Panc1 (cell line): ENCODE data around the gene KCND3. TPM values are rescaled to one million over a fixed set of nuclear protein-coding genes. Genes with fewer than 3 reads are reported as not detected.

Experiments
- ATAC-seq: fragments of 200-7000 bp; cut with Tn5 transposase; 2 replicates; pipeline ENCODE4 v1.9.1; 2020; ENCODE audit warnings: mild to moderate bottlenecking, moderate library complexity
- BruUV-seq: library from RNA; stranded (reverse); fragments of 400-500 nt; replicated peaks from 2 replicates; lab custom pipeline; 2021; lab: Mats Ljungman, UMichigan
- CTCF ChIA-PET: fragments of 300-600 bp; sonication (Branson Sonifier 250); formaldehyde crosslinking; loops from one replicate; lab custom pipeline; 2022; ENCODE audit warnings: antibody characterized with exemption; lab: Charles Lee
- POLR2A ChIA-PET: fragments of 300-600 bp; sonication (Branson Sonifier 250); formaldehyde crosslinking; loops from one replicate; lab custom pipeline; 2022; ENCODE audit warnings: antibody characterized with exemption; lab: Charles Lee
- DNase-seq: peaks from one replicate; pipeline ENCODE4 v3.0.0-alpha.2; 2010; ENCODE audit warnings: low read depth, low spot score
- H3K27ac ChIP-seq: 2 replicates; pipeline ENCODE4 v1.5.1; 2011; ENCODE audit warnings: mild to moderate bottlenecking, low read length, inconsistent platforms
- H3K27me3 ChIP-seq: fragments of 200-500 bp; sonication (Bioruptor generic); 2 replicates; pipeline ENCODE4 v1.6.0; 2014; ENCODE audit warnings: low read length, inconsistent platforms; ENCODE audit not compliant: control insufficient read depth, insufficient read depth
- H3K36me3 ChIP-seq: fragments of 200-500 bp; sonication (Bioruptor generic); 2 replicates; pipeline ENCODE4 v1.5.1; 2014; ENCODE audit warnings: inconsistent platforms, mild to moderate bottlenecking, low read length, moderate library complexity; ENCODE audit not compliant: control insufficient read depth, insufficient read depth
- H3K4me1 ChIP-seq: 2 replicates; pipeline ENCODE4 v1.5.1; 2011; ENCODE audit warnings: inconsistent platforms, mild to moderate bottlenecking, low read length, moderate library complexity; ENCODE audit not compliant: control insufficient read depth, insufficient read depth
- H3K4me3 ChIP-seq, 2 experiments: 2 replicates each; pipeline ENCODE4 v1.5.1; 2011 to 2012; ENCODE audit warnings: low read depth in 2 of 2, low read length in 2 of 2, mild to moderate bottlenecking in 2 of 2, inconsistent platforms in 1 of 2, moderate library complexity in 1 of 2
- H3K9me3 ChIP-seq: fragments of 200-500 bp; sonication (Bioruptor generic); 2 replicates; pipeline ENCODE4 v1.5.1; 2014; ENCODE audit warnings: low read depth, mild to moderate bottlenecking, inconsistent platforms, low read length, moderate library complexity; ENCODE audit not compliant: control insufficient read depth, insufficient read depth
- POLR2AphosphoS5 ChIP-seq: IDR thresholded peaks from 2 replicates; pipeline ENCODE4 v1.6.1; 2012; ENCODE audit warnings: mild to moderate bottlenecking, low read depth, low read length, moderate library complexity
- SIN3A ChIP-seq: IDR thresholded peaks from 2 replicates; pipeline ENCODE4 v1.6.1; 2012; ENCODE audit warnings: low read depth, mild to moderate bottlenecking, low read length, moderate library complexity, borderline replicate concordance; ENCODE audit not compliant: insufficient read depth
- TCF7L2 ChIP-seq: IDR thresholded peaks from 2 replicates; pipeline ENCODE4 v1.6.1; 2011; ENCODE audit warnings: mild to moderate bottlenecking, low read depth, low read length, inconsistent platforms
- in situ Hi-C: cut with HindIII; loops from 2 replicates; pipeline ENCODE4 v1.10.0; 2016; ENCODE audit warnings: low sequenced_read_pairs, low pct_unique_long_range_greater_than_20kb
- intact Hi-C: fragments of 100-400 bp; cut with micrococcal nuclease; formaldehyde crosslinking; loops from one replicate; pipeline ENCODE4 v1.10.0; 2022; ENCODE audit not compliant: unreplicated experiment
- total RNA-seq: library from RNA; stranded (reverse); gene quantifications from one replicate; pipeline ENCODE4 v1.2.1, GENCODE V29; 2021; ENCODE audit not compliant: unreplicated experiment
- TF ChIP-seq, protein P1 (sequence below): fragments of 450-650 bp; IDR thresholded peaks from 2 replicates; pipeline ENCODE4 v1.5.1; 2017; ENCODE audit warnings: mild to moderate bottlenecking
- TF ChIP-seq, protein P2 (sequence below), 2 experiments: IDR thresholded peaks; 2 replicates each; pipeline ENCODE4 v1.6.1; 2011 to 2012; ENCODE audit warnings: low read depth in 2 of 2, control low read depth in 1 of 2, low read length in 1 of 2, mild to moderate bottlenecking in 1 of 2, moderate library complexity in 1 of 2; ENCODE audit not compliant: insufficient read depth in 1 of 2

KCND3 gene
- total RNA-seq, 1 experiment from 2014 or later: not detected

DNA sequence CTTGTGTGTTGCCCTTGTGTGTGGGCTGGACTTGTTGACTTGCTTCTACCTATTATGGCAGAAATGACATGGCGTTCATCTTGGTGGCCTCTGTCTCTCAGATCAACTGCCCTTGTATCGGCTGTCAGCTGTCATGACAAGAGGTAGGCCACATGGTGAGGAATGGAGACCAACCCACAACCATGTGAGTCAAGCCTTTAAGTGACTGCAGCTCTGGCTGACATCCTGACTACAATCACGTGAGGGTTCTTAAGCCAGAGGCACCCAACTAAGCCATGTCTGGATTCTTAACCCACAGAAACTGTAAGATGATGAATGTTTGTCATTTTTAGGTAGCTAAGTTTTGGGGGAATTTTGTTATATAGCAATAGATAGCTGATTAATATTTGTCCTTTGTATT is 82.1 kb downstream of the KCND3 start:
- H3K9me3 ChIP-seq: no peaks in the 10 kb centered on the region
- peaks cover 2% of the 10 kb centered on the region; the same call in 1 of the 2 replicates for H3K27me3 ChIP-seq
- H3K27ac ChIP-seq: no peak overlapping the region
- no peaks in the 10 kb centered on the region for H3K4me1 ChIP-seq
- in situ Hi-C loops: no loop called here
- TF ChIP-seq, protein P1, sequence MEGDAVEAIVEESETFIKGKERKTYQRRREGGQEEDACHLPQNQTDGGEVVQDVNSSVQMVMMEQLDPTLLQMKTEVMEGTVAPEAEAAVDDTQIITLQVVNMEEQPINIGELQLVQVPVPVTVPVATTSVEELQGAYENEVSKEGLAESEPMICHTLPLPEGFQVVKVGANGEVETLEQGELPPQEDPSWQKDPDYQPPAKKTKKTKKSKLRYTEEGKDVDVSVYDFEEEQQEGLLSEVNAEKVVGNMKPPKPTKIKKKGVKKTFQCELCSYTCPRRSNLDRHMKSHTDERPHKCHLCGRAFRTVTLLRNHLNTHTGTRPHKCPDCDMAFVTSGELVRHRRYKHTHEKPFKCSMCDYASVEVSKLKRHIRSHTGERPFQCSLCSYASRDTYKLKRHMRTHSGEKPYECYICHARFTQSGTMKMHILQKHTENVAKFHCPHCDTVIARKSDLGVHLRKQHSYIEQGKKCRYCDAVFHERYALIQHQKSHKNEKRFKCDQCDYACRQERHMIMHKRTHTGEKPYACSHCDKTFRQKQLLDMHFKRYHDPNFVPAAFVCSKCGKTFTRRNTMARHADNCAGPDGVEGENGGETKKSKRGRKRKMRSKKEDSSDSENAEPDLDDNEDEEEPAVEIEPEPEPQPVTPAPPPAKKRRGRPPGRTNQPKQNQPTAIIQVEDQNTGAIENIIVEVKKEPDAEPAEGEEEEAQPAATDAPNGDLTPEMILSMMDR: no peak
- TF ChIP-seq SIN3A (no peak), POLR2AphosphoS5 (no peak), TCF7L2 (no peak)
- TF ChIP-seq, protein P2, sequence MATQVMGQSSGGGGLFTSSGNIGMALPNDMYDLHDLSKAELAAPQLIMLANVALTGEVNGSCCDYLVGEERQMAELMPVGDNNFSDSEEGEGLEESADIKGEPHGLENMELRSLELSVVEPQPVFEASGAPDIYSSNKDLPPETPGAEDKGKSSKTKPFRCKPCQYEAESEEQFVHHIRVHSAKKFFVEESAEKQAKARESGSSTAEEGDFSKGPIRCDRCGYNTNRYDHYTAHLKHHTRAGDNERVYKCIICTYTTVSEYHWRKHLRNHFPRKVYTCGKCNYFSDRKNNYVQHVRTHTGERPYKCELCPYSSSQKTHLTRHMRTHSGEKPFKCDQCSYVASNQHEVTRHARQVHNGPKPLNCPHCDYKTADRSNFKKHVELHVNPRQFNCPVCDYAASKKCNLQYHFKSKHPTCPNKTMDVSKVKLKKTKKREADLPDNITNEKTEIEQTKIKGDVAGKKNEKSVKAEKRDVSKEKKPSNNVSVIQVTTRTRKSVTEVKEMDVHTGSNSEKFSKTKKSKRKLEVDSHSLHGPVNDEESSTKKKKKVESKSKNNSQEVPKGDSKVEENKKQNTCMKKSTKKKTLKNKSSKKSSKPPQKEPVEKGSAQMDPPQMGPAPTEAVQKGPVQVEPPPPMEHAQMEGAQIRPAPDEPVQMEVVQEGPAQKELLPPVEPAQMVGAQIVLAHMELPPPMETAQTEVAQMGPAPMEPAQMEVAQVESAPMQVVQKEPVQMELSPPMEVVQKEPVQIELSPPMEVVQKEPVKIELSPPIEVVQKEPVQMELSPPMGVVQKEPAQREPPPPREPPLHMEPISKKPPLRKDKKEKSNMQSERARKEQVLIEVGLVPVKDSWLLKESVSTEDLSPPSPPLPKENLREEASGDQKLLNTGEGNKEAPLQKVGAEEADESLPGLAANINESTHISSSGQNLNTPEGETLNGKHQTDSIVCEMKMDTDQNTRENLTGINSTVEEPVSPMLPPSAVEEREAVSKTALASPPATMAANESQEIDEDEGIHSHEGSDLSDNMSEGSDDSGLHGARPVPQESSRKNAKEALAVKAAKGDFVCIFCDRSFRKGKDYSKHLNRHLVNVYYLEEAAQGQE (IDR thresholded peaks at IDR 0.05; ENCODE audit: insufficient read depth in 1 of 2, low read depth in 2 of 2, low read length in 1 of 2): no peak
- H3K4me3 ChIP-seq: no peak overlapping the region
- intact Hi-C loops: no loop called here
- no peak for DNase-seq
- H3K36me3 ChIP-seq: no peaks in the 10 kb centered on the region
- CTCF ChIA-PET: no interaction called here
- POLR2A ChIA-PET: no interaction called here
- ATAC-seq: no peak
- no TSS peak for BruUV-seq

DNA sequence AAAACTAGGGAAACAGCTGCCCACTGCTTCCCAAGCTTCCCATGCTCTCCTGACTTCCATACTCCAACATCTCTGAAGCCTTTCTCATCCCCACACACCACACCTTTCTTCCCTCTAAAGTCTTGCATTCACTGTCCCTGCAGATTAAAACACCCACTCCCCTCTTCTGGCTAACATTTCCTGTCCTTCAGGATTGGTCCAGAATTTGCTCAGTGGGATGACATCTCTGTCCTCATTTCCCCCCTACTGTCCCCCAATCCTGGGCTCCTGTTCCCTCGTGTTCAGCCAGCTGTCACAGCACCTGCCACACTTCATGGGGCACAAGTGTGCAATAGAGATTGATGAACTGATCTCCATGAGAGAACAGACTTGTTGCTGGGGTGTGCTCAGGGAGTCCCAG is 82.7 kb downstream of the KCND3 start:
- TF ChIP-seq, protein P2 (IDR thresholded peaks at IDR 0.05; ENCODE audit: insufficient read depth in 1 of 2, low read depth in 2 of 2, low read length in 1 of 2): no peak
- TF ChIP-seq SIN3A: no peak
- TF ChIP-seq, protein P1: no peak
- no peak for TF ChIP-seq TCF7L2
- TF ChIP-seq POLR2AphosphoS5: no peak
- H3K4me3 ChIP-seq: no peak overlapping the region
- H3K36me3 ChIP-seq: no peaks in the 10 kb centered on the region
- no peaks in the 10 kb centered on the region for H3K9me3 ChIP-seq
- peaks cover 2% of the 10 kb centered on the region; the same call in 1 of the 2 replicates for H3K27me3 ChIP-seq
- POLR2A ChIA-PET: no interaction called here
- no peak for DNase-seq
- intact Hi-C loops (no loop called here), in situ Hi-C loops (no loop called here)
- CTCF ChIA-PET: no interaction called here
- no peaks in the 10 kb centered on the region for H3K4me1 ChIP-seq
- H3K27ac ChIP-seq: no peak overlapping the region
- no TSS peak for BruUV-seq
- ATAC-seq: no peak
